ENCODE data around the gene HDDC2. TPM values are rescaled to one million over a fixed set of nuclear protein-coding genes. Genes with fewer than 3 reads are reported as not detected.

HDDC2 gene
- total and polyA plus RNA-seq, 12 donors = 94.2 to 166 (median 125) TPM

DNA sequence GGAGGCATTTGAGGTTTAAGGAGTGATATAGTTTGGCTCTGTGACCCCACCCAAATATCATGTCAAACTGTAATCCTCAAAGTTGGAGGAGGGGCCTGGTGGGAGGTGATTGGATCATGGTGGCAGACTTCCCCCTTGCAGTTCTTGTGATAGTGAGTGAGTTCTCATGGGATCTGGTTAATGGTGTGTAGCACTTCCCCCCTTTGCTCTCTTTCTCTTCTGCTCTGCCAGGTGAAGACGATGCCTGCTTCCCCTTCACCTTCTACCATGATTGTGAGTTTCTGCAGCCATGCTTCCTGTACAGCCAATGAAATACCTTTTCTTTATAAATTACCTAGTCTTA lies 1.7 kb upstream of the HDDC2 start:
- Histone ChIP-seq H3K27ac (no peak overlapping the region), H3K27me3 (no peaks in the 10 kb centered on the region), H3K36me3 (replicated peaks in 1 of 2) (peaks cover 0 to 7% of the 10 kb centered on the region in 2 donors), H3K4me1 (replicated peaks in 1 of 2) (peaks cover 17 to 26% of the 10 kb centered on the region in 2 donors), H3K9me3 (replicated peaks in 1 of 3) (no peaks in the 10 kb centered on the region), H3K4me3 (no peak overlapping the region)
- TF ChIP-seq POLR2A (IDR thresholded peaks at IDR 0.05) = no peak
- TF ChIP-seq, protein P1, sequence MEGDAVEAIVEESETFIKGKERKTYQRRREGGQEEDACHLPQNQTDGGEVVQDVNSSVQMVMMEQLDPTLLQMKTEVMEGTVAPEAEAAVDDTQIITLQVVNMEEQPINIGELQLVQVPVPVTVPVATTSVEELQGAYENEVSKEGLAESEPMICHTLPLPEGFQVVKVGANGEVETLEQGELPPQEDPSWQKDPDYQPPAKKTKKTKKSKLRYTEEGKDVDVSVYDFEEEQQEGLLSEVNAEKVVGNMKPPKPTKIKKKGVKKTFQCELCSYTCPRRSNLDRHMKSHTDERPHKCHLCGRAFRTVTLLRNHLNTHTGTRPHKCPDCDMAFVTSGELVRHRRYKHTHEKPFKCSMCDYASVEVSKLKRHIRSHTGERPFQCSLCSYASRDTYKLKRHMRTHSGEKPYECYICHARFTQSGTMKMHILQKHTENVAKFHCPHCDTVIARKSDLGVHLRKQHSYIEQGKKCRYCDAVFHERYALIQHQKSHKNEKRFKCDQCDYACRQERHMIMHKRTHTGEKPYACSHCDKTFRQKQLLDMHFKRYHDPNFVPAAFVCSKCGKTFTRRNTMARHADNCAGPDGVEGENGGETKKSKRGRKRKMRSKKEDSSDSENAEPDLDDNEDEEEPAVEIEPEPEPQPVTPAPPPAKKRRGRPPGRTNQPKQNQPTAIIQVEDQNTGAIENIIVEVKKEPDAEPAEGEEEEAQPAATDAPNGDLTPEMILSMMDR (IDR thresholded peaks at IDR 0.05) = no peak
- intact Hi-C loops (cut with DNase I) = loop anchor here (5.0 to 10.0 kb wide), 2 partner anchors 106 to 159 kb away; no protein-coding TSS in a partner anchor
- no peak for DNase-seq
- WGBS, 4 donors = 70 to 88% (median 81%) methylated on average over 1 of the region's 1 CpG

GRCh38 chr6:125302840-125303511 lies 1.2 kb upstream of the HDDC2 start:
- 68 to 78% (median 69%) methylated on average over 4 of the region's 4 CpGs for WGBS, 4 donors
- H3K4me1 ChIP-seq (replicated peaks in 1 of 2) = peaks cover 22 to 30% of the 10 kb centered on the region in 2 donors

GRCh38 chr6:125300992-125301434 lies 754 bp downstream of the HDDC2 start:
- peaks cover 25 to 34% of the 10 kb centered on the region in 2 donors for H3K4me1 ChIP-seq (replicated peaks in 1 of 2)
- H3K9me3 ChIP-seq (replicated peaks in 1 of 3) = no peaks in the 10 kb centered on the region
- peak in 1 of 7 donors; percentile 23 for DNase-seq
- H3K4me3 ChIP-seq = peak overlapping the region; percentile 34 to 81 (median 58)
- intact Hi-C loops (cut with DNase I) = loop anchor here (5.0 to 10.0 kb wide), 2 partner anchors 104 to 156 kb away; no protein-coding TSS in a partner anchor
- 1 to 4% (median 3%) methylated on average over 11 of the region's 11 CpGs for WGBS, 4 donors
- no peaks in the 10 kb centered on the region for H3K27me3 ChIP-seq
- peaks cover 0 to 24% of the 10 kb centered on the region in 2 donors for H3K36me3 ChIP-seq (replicated peaks in 1 of 2)
- H3K27ac ChIP-seq = peak overlapping the region; percentile 43 to 94 (median 89)
- TF ChIP-seq, protein P1 (IDR thresholded peaks at IDR 0.05) = no peak
- TF ChIP-seq POLR2A (IDR thresholded peaks at IDR 0.05) = no peak

More at GRCh38 chr6:125302840-125303511, 1.2 kb upstream of the HDDC2 start:
- H3K27ac ChIP-seq = peak overlapping the region in 1 of 5 donors; percentile 90
- no peak overlapping the region for H3K4me3 ChIP-seq
- H3K27me3 ChIP-seq = no peaks in the 10 kb centered on the region
- intact Hi-C loops (cut with DNase I) = loop anchor here (5.0 to 10.0 kb wide), 2 partner anchors 106 to 158 kb away; no protein-coding TSS in a partner anchor
- peaks cover 0 to 12% of the 10 kb centered on the region in 2 donors for H3K36me3 ChIP-seq (replicated peaks in 1 of 2)
- DNase-seq = no peak
- H3K9me3 ChIP-seq (replicated peaks in 1 of 3) = no peaks in the 10 kb centered on the region
- no peak for TF ChIP-seq POLR2A (IDR thresholded peaks at IDR 0.05)
- TF ChIP-seq, protein P1 (IDR thresholded peaks at IDR 0.05) = no peak

DNA sequence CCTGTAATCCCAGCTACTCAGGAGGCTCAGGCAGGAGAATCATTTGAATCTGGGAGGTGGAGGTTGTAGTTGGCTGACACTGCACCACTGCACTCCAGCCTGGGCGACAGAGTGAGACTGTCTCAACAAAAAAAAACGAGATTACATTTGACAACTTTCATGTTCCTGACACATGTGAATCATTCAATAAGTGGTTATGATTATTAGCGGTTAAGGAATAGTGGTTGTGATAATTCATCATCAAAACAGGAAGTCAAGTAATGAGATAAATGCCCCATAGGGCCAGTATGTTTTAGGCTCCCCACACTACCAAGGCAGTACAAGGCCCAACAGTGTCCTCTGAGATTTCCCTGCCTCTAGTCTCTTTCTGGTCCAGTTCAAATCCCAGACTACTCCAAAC lies 2.5 kb downstream of the HDDC2 start:
- Histone ChIP-seq H3K4me1 (replicated peaks in 1 of 2) (peaks cover 25 to 46% of the 10 kb centered on the region in 2 donors), H3K9me3 (replicated peaks in 1 of 3) (no peaks in the 10 kb centered on the region), H3K36me3 (replicated peaks in 1 of 2) (peaks cover 0 to 24% of the 10 kb centered on the region in 2 donors), H3K4me3 (no peak overlapping the region), H3K27ac (no peak overlapping the region), H3K27me3 (no peaks in the 10 kb centered on the region)
- no peak for TF ChIP-seq POLR2A (IDR thresholded peaks at IDR 0.05)
- TF ChIP-seq, protein P1 (IDR thresholded peaks at IDR 0.05) = no peak
- intact Hi-C loops (cut with DNase I) = no loop called here
- no peak for DNase-seq
- 92 to 99% (median 93%) methylated on average over 3 of the region's 3 CpGs for WGBS, 4 donors

Measured in adrenal gland (tissue), 12 donors.